ENCODE results near the gene IGF2BP1. TPM values are rescaled to one million over a fixed set of nuclear protein-coding genes. Genes with fewer than 3 reads are reported as not detected.
"Not testable (repeated sequence)": the region's sequence is repeated elsewhere in the genome, so short reads cannot be mapped to it uniquely, and the experiment has no call there.

The IGF2BP1 gene
- total RNA-seq, 1 donor from 2014 or later: 1.1 TPM

GRCh38 chr17:49053171-49053829 is 56.1 kb downstream of the IGF2BP1 start:
- no peak for DNase-seq (ENCODE audit: low spot score)

- no peak for DNase-seq (ENCODE audit: low spot score)
Measured at GRCh38 chr17:49054342-49055092, 57.3 kb downstream of the IGF2BP1 start.

GRCh38 chr17:49055181-49055927 is 58.2 kb downstream of the IGF2BP1 start:
- no peak for DNase-seq (ENCODE audit: low spot score)

- no peak for DNase-seq (ENCODE audit: low spot score)
Measured at GRCh38 chr17:49061524-49061943, 64.3 kb downstream of the IGF2BP1 start.

- DNase-seq (ENCODE audit: low spot score): no peak
Measured at GRCh38 chr17:49063652-49064051, 66.5 kb downstream of the IGF2BP1 start.

- no peak for DNase-seq (ENCODE audit: low spot score)
Measured at GRCh38 chr17:49067163-49067562, 70.0 kb downstream of the IGF2BP1 start.

- no peak for DNase-seq (ENCODE audit: low spot score)
Measured at GRCh38 chr17:49069585-49070273, 72.5 kb downstream of the IGF2BP1 start.

GRCh38 chr17:49071106-49071505 is 73.9 kb downstream of the IGF2BP1 start:
- no peak for DNase-seq (ENCODE audit: low spot score)

- DNase-seq (ENCODE audit: low spot score): no peak
Measured at GRCh38 chr17:49074851-49075540, 77.8 kb downstream of the IGF2BP1 start.

GRCh38 chr17:49076573-49077384 is 79.6 kb downstream of the IGF2BP1 start:
- DNase-seq (ENCODE audit: low spot score): no peak

- no peak for DNase-seq (ENCODE audit: low spot score)
Measured at GRCh38 chr17:49078248-49078647, 81.1 kb downstream of the IGF2BP1 start.

- no peak for DNase-seq (ENCODE audit: low spot score)
Measured at GRCh38 chr17:49079840-49080663, 82.9 kb downstream of the IGF2BP1 start.

- no peak for DNase-seq (ENCODE audit: low spot score)
Measured at GRCh38 chr17:49082231-49082630, 85.0 kb downstream of the IGF2BP1 start.

- not testable (repeated sequence) for DNase-seq (ENCODE audit: low spot score)
Measured at GRCh38 chr17:49085046-49085445, 87.9 kb downstream of the IGF2BP1 start.

- no peak for DNase-seq (ENCODE audit: low spot score)
Measured at GRCh38 chr17:49085565-49086315, 88.6 kb downstream of the IGF2BP1 start.

GRCh38 chr17:49086316-49086605 is 89.1 kb downstream of the IGF2BP1 start:
- DNase-seq (ENCODE audit: low spot score): no peak

GRCh38 chr17:49086649-49087048 is 89.5 kb downstream of the IGF2BP1 start:
- no peak for DNase-seq (ENCODE audit: low spot score)

- DNase-seq (ENCODE audit: low spot score): no peak
Measured at GRCh38 chr17:49089094-49089493, 91.9 kb downstream of the IGF2BP1 start.
